ENCODE data around the gene PRRC2A. TPM values are rescaled to one million over a fixed set of nuclear protein-coding genes. Genes with fewer than 3 reads are reported as not detected.
A peak's percentile ranks its signal among the peaks of the same experiment; 100 is the strongest.

Gene PRRC2A
- total RNA-seq, 4 donors from 2014 or later: 68.8 to 138 (median 89.2) TPM

DNA sequence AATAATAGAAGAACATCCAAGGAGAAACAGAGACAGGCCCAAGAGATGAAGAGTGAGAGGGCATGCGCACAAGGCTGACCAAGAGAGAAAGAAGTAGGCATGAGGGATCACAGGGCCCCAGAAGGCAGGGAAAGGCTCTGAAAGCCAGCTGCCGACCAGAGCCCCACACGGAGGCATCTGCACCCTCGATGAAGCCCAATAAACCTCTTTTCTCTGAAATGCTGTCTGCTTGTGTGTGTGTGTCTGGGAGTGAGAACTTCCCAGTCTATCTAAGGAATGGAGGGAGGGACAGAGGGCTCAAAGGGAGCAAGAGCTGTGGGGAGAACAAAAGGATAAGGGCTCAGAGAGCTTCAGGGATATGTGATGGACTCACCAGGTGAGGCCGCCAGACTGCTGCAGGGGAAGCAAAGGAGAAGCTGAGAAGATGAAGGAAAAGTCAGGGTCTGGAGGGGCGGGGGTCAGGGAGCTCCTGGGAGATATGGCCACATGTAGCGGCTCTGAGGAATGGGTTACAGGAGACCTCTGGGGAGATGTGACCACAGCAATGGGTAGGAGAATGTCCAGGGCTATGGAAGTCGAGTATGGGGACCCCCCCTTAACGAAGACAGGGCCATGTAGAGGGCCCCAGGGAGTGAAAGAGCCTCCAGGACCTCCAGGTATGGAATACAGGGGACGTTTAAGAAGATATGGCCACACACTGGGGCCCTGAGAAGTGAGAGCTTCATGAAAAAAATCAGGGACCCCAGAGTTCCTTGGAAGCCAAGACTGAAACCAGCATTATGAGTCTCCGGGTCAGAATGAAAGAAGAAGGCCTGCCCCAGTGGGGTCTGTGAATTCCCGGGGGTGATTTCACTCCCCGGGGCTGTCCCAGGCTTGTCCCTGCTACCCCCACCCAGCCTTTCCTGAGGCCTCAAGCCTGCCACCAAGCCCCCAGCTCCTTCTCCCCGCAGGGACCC, 46.1 kb upstream of the PRRC2A start:
- no peak overlapping the region for H3K4me3 ChIP-seq
- intact Hi-C loops (cut with DNase I): no loop called here
- H3K4me1 ChIP-seq: peaks cover 0 to 3% (median 0%) of the 10 kb centered on the region in 4 donors
- TF ChIP-seq POLR2AphosphoS5 (IDR thresholded peaks at IDR 0.05) (no peak), POLR2A (IDR thresholded peaks at IDR 0.05; ENCODE audit: low read depth) (no peak), EP300 (IDR thresholded peaks at IDR 0.05) (no peak)
- TF ChIP-seq, protein P1, sequence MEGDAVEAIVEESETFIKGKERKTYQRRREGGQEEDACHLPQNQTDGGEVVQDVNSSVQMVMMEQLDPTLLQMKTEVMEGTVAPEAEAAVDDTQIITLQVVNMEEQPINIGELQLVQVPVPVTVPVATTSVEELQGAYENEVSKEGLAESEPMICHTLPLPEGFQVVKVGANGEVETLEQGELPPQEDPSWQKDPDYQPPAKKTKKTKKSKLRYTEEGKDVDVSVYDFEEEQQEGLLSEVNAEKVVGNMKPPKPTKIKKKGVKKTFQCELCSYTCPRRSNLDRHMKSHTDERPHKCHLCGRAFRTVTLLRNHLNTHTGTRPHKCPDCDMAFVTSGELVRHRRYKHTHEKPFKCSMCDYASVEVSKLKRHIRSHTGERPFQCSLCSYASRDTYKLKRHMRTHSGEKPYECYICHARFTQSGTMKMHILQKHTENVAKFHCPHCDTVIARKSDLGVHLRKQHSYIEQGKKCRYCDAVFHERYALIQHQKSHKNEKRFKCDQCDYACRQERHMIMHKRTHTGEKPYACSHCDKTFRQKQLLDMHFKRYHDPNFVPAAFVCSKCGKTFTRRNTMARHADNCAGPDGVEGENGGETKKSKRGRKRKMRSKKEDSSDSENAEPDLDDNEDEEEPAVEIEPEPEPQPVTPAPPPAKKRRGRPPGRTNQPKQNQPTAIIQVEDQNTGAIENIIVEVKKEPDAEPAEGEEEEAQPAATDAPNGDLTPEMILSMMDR (IDR thresholded peaks at IDR 0.05): no peak
- no peak for DNase-seq (ENCODE audit: extremely low spot score)
- H3K36me3 ChIP-seq: no peaks in the 10 kb centered on the region
- H3K27me3 ChIP-seq: peaks cover 0 to 33% (median 0%) of the 10 kb centered on the region in 4 donors
- no peaks in the 10 kb centered on the region for H3K9me3 ChIP-seq
- WGBS: 84% methylated on average over 14 of the region's 14 CpGs
- peak overlapping the region in 2 of 4 donors; percentile 36 to 59 for H3K27ac ChIP-seq (replicated peaks in 1 of 4)

GRCh38 chr6:31575335-31575901, 45.1 kb upstream of the PRRC2A start, which contains the start of gene TNF:
Gene TNF, plus strand, starts transcription at chr6:31575565. Its CDS starts 177 bp downstream, at chr6:31575742.
- H3K9me3 ChIP-seq: no peaks in the 10 kb centered on the region
- peak within 1 kb of the TSS; percentile 36 to 59 (median 43) for H3K27ac ChIP-seq (replicated peaks in 1 of 4)
- TF ChIP-seq POLR2AphosphoS5 (IDR thresholded peaks at IDR 0.05) (peak in 1 of 2 donors; percentile 70), POLR2A (IDR thresholded peaks at IDR 0.05; ENCODE audit: low read depth) (no peak)
- no peaks in the 10 kb centered on the region for H3K36me3 ChIP-seq
- peak within 1 kb of the TSS; percentile 36 to 50 (median 40) for H3K4me3 ChIP-seq
- intact Hi-C loops (cut with DNase I): no loop called here
- H3K27me3 ChIP-seq: peaks cover 0 to 24% (median 0%) of the 10 kb centered on the region in 4 donors
- no peak for DNase-seq (ENCODE audit: extremely low spot score)
- peaks cover 0 to 8% (median 3%) of the 10 kb centered on the region in 4 donors for H3K4me1 ChIP-seq
- WGBS: 61% methylated on average over 16 of the region's 19 CpGs

GRCh38 chr6:31575952-31576685, 44.4 kb upstream of the PRRC2A start:
- WGBS: 64% methylated on average over 8 of the region's 8 CpGs
- no peak for DNase-seq (ENCODE audit: extremely low spot score)
- Histone ChIP-seq H3K9me3 (no peaks in the 10 kb centered on the region), H3K27ac (replicated peaks in 1 of 4) (peak overlapping the region; percentile 36 to 59 (median 43)), H3K27me3 (peaks cover 0 to 19% (median 0%) of the 10 kb centered on the region in 4 donors), H3K36me3 (no peaks in the 10 kb centered on the region), H3K4me3 (peak overlapping the region; percentile 36 to 50 (median 40)), H3K4me1 (peaks cover 4 to 11% (median 7%) of the 10 kb centered on the region in 4 donors)
- intact Hi-C loops (cut with DNase I): no loop called here
- TF ChIP-seq EP300 (IDR thresholded peaks at IDR 0.05): no peak
- TF ChIP-seq POLR2AphosphoS5 (IDR thresholded peaks at IDR 0.05): no peak
- TF ChIP-seq POLR2A (IDR thresholded peaks at IDR 0.05; ENCODE audit: low read depth): no peak
- TF ChIP-seq, protein P1 (IDR thresholded peaks at IDR 0.05): no peak

GRCh38 chr6:31576897-31577578, 43.5 kb upstream of the PRRC2A start:
- 84% methylated on average over 19 of the region's 19 CpGs for WGBS
- DNase-seq (ENCODE audit: extremely low spot score): no peak
- TF ChIP-seq EP300 (IDR thresholded peaks at IDR 0.05): no peak
- TF ChIP-seq POLR2AphosphoS5 (IDR thresholded peaks at IDR 0.05): no peak
- TF ChIP-seq POLR2A (IDR thresholded peaks at IDR 0.05; ENCODE audit: low read depth): no peak
- TF ChIP-seq, protein P1 (IDR thresholded peaks at IDR 0.05): no peak
- Histone ChIP-seq H3K27ac (replicated peaks in 1 of 4) (no peak overlapping the region), H3K9me3 (no peaks in the 10 kb centered on the region), H3K36me3 (no peaks in the 10 kb centered on the region), H3K27me3 (peaks cover 0 to 13% (median 0%) of the 10 kb centered on the region in 4 donors), H3K4me1 (peaks cover 12 to 19% (median 15%) of the 10 kb centered on the region in 4 donors), H3K4me3 (no peak overlapping the region)
- intact Hi-C loops (cut with DNase I): no loop called here

Data from esophagus muscularis mucosa (tissue), 4 donors.